Liver (tissue), 9 donors: ENCODE measurements around the gene SLC2A6. TPM values are rescaled to one million over a fixed set of nuclear protein-coding genes. Genes with fewer than 3 reads are reported as not detected.

Source experiments
- DNase-seq: peaks from one replicate; pipeline ENCODE4 v3.0.0-alpha.2; 2017; ENCODE audit warnings: low spot score
- H3K27ac ChIP-seq, 2 donors: one replicate each; pipeline ENCODE4 v1.7.0; 2013; ENCODE audit warnings: inconsistent platforms in 2 of 2, low read length in 2 of 2, control low read depth in 1 of 2, low read depth in 1 of 2, mild to moderate bottlenecking in 1 of 2
- H3K27me3 ChIP-seq, 4 donors: one replicate each; pipeline versions ENCODE4 v1.6.1 to v1.7.0; 2013; ENCODE audit warnings: low read length in 3 of 4, inconsistent platforms in 1 of 4, mild to moderate bottlenecking in 1 of 4, moderate library complexity in 1 of 4; ENCODE audit not compliant: control insufficient read depth in 4 of 4, insufficient read depth in 4 of 4
- H3K36me3 ChIP-seq, 4 donors: one replicate each; pipeline versions ENCODE4 v1.6.1 to v1.7.0; 2013; ENCODE audit warnings: low read length in 3 of 4, mild to moderate bottlenecking in 3 of 4, low read depth in 1 of 4, moderate library complexity in 1 of 4; ENCODE audit not compliant: control insufficient read depth in 4 of 4, insufficient read depth in 3 of 4
- H3K4me1 ChIP-seq, 4 donors: one replicate each; pipeline versions ENCODE4 v1.6.1 to v1.7.0; 2013; ENCODE audit warnings: low read length in 3 of 4, mild to moderate bottlenecking in 3 of 4, moderate library complexity in 1 of 4; ENCODE audit not compliant: control insufficient read depth in 4 of 4, insufficient read depth in 4 of 4
- H3K4me3 ChIP-seq, 3 donors: one replicate each; pipeline versions ENCODE4 v1.6.1 to v1.7.0; 2013; ENCODE audit warnings: low read length in 3 of 3, control low read depth in 1 of 3, low read depth in 1 of 3, mild to moderate bottlenecking in 1 of 3
- H3K9ac ChIP-seq, 2 donors: one replicate each; pipeline ENCODE4 v1.7.0; 2013; ENCODE audit warnings: low read length in 2 of 2, mild to moderate bottlenecking in 2 of 2, moderate library complexity in 2 of 2, control low read depth in 1 of 2, low read depth in 1 of 2
- H3K9me3 ChIP-seq, 4 donors: one replicate each; pipeline versions ENCODE4 v1.6.1 to v1.7.0; 2013; ENCODE audit warnings: low read length in 3 of 4; ENCODE audit not compliant: control insufficient read depth in 4 of 4
- FOXA1 ChIP-seq: IDR thresholded peaks from 2 replicates; pipeline ENCODE4 v1.6.1; 2016; ENCODE audit warnings: antibody characterized with exemption
- FOXA2 ChIP-seq: IDR thresholded peaks from 2 replicates; pipeline ENCODE4 v1.6.1; 2016; ENCODE audit warnings: antibody characterized with exemption
- GABPA ChIP-seq, 2 donors: IDR thresholded peaks in 1 of 2; conservative IDR thresholded peaks in 1 of 2; 2 replicates each; pipeline ENCODE4 v1.6.1; 2016; ENCODE audit warnings: antibody characterized with exemption in 2 of 2, mild to moderate bottlenecking in 1 of 2, moderate library complexity in 1 of 2
- HNF4A ChIP-seq, 2 donors: conservative IDR thresholded peaks; 2 replicates each; pipeline ENCODE4 v1.6.1; 2016; ENCODE audit warnings: antibody characterized with exemption in 2 of 2, mild to moderate bottlenecking in 2 of 2
- HNF4G ChIP-seq: IDR thresholded peaks from 2 replicates; pipeline ENCODE4 v1.6.1; 2016; ENCODE audit warnings: antibody characterized with exemption
- JUND ChIP-seq, 2 donors: IDR thresholded peaks; 2 replicates each; pipeline ENCODE4 v1.6.1; 2016; ENCODE audit warnings: antibody characterized with exemption in 2 of 2
- RAD21 ChIP-seq, 2 donors: IDR thresholded peaks; 2 replicates each; pipeline ENCODE4 v1.6.1; 2016; ENCODE audit warnings: antibody characterized with exemption in 2 of 2, mild to moderate bottlenecking in 2 of 2
- RXRA ChIP-seq, 2 donors: IDR thresholded peaks; 2 replicates each; pipeline ENCODE4 v1.6.1; 2017 to 2018; ENCODE audit warnings: antibody characterized with exemption in 2 of 2, mild to moderate bottlenecking in 1 of 2
- SP1 ChIP-seq: IDR thresholded peaks from 2 replicates; pipeline ENCODE4 v1.6.1; 2018; ENCODE audit warnings: antibody characterized with exemption, mild to moderate bottlenecking
- TAF1 ChIP-seq: conservative IDR thresholded peaks from 2 replicates; pipeline ENCODE4 v1.6.1; 2016; ENCODE audit warnings: antibody characterized with exemption, mild to moderate bottlenecking
- YY1 ChIP-seq: IDR thresholded peaks from 2 replicates; pipeline ENCODE4 v1.6.1; 2016; ENCODE audit warnings: antibody characterized with exemption, mild to moderate bottlenecking
- WGBS: extraction: QIAGEN DNeasy Blood & Tissue Kit; methylation state at CpG from one replicate; pipeline ENCODE4 v1.1.7; 2013; 5-methylcytosine and 5-hydroxymethylcytosine counted together
- polyA plus RNA-seq, 2 donors: library from polyadenylated mRNA; stranded (reverse) in 1 of 2; unstranded in 1 of 2; fragments of 200-250 nt in 1 of 2; fragments of >200 nt in 1 of 2; fragmentation: Nextera tagmentation in 1 of 2; extraction: Ambion mirVana in 1 of 2; gene quantifications; one replicate each; pipeline versions ENCODE4 v1.2.1 to v1.2.3, GENCODE V29; 2013 to 2015
- total RNA-seq, 2 donors: library from RNA; depleted of rRNA; stranded (reverse); fragments of >200 nt; gene quantifications; one replicate each; pipeline ENCODE4 v1.2.3, GENCODE V29; 2014
- TF ChIP-seq, protein P1 (sequence below): IDR thresholded peaks from 2 replicates; pipeline ENCODE4 v1.6.1; 2016; ENCODE audit warnings: antibody characterized with exemption
- TF ChIP-seq, protein P2 (sequence below): fragments of 150-350 bp; IDR thresholded peaks from 2 replicates; pipeline ENCODE4 v1.5.1; 2017; ENCODE audit warnings: improper control_type of control experiment, low read depth, low read length; ENCODE audit not compliant: missing input control
- TF ChIP-seq, protein P3 (sequence below): IDR thresholded peaks from 2 replicates; pipeline ENCODE4 v1.6.1; 2016; ENCODE audit warnings: antibody characterized with exemption
- TF ChIP-seq, protein P4 (sequence below): IDR thresholded peaks from 2 replicates; pipeline ENCODE4 v1.6.1; 2016; ENCODE audit warnings: antibody characterized with exemption, mild to moderate bottlenecking
- TF ChIP-seq, protein P5 (sequence below): IDR thresholded peaks from 2 replicates; pipeline ENCODE4 v1.6.1; 2016; ENCODE audit warnings: antibody characterized with exemption
- donor health status: healthy.
- donor health status: healthy.
- donor health status: healthy.
- donor health status: healthy.
- donor health status: healthy.

Gene SLC2A6
- total and polyA plus RNA-seq, 4 donors, result 1.7 to 3.9 (median 2.3) TPM

DNA sequence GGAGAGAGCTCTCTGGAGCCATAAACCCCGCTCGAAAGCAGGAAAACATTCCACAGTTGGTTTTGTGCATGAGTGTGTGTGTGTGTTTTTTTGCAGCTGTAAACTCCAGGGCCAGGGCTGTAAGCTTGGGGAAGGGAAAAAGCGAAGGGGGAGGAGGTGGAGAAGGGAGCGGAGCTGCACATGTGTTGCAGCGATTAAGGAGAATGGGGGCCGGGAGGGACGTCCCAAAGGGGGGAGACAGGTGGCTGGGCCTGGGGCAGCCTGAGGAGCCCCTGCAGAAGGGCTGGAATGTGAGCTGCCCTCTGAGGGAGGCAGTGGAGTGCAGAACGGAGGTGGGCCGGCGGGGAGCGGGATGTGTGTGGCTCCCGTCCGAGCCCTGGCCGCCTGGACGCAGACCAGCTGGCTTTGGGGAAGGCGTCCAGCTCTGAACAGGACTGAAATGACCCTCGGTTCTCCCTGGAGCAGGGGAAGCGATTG lies 48.6 kb upstream of the SLC2A6 start:
- Histone ChIP-seq H3K27ac (peak overlapping the region in 1 of 2 donors; percentile 69), H3K9ac (no peak overlapping the region), H3K4me3 (no peak overlapping the region), H3K36me3 (no peaks in the 10 kb centered on the region), H3K27me3 (no peaks in the 10 kb centered on the region), H3K9me3 (no peaks in the 10 kb centered on the region), H3K4me1 (peaks cover 0 to 40% (median 19%) of the 10 kb centered on the region in 4 donors)
- peak in 1 of 2 donors; percentile 12 for TF ChIP-seq RXRA (IDR thresholded peaks at IDR 0.05)
- peak in 1 of 2 donors; percentile 18 for TF ChIP-seq RAD21 (IDR thresholded peaks at IDR 0.05)
- TF ChIP-seq SP1, result no peak
- no peak for TF ChIP-seq YY1
- DNase-seq, result no peak
- 61% methylated on average over 18 of the region's 18 CpGs for WGBS

DNA sequence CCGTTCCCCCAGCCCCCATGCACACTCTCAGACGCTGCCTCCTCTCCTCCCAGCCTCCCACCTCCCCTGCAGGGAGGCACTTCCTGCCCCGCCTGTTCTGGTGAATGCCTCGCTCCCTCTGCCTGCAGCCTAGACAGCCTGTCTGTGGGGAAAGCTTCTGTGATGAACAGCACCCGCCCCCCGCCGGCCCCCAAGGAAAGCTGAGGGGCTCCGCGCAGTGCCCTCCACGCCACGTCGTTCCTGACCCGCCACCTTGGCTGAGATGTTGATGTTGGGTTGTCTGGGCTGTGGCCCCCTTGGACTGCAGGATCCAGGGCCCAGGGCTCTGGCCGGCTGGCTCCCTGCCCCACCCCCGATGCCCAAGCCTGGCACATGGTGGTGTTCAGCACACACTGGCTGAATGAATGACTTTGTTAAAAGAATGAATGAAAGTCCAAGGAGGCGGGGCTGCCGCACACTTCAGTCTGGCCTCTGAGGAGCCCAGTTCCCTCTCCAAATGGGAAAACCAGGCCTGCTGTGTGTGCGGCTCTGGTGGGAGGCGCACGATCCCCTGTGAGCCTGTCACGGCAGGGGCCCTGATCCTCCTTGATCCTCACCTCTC lies 47.9 kb upstream of the SLC2A6 start:
- peaks cover 3 to 45% (median 22%) of the 10 kb centered on the region in 4 donors for H3K4me1 ChIP-seq
- peak overlapping the region in 1 of 2 donors; percentile 40 for H3K27ac ChIP-seq
- H3K9ac ChIP-seq, result no peak overlapping the region
- no peaks in the 10 kb centered on the region for H3K27me3 ChIP-seq
- TF ChIP-seq FOXA2 (no peak), SP1 (no peak), JUND (IDR thresholded peaks at IDR 0.05) (no peak), FOXA1 (no peak), GABPA (IDR thresholded peaks at IDR 0.05 in 1 of 2, conservative IDR thresholded peaks at IDR 0.05 in 1 of 2) (no peak), HNF4G (no peak), HNF4A (conservative IDR thresholded peaks at IDR 0.05) (no peak), RAD21 (IDR thresholded peaks at IDR 0.05) (no peak), YY1 (no peak), TAF1 (no peak)
- TF ChIP-seq, protein P1, sequence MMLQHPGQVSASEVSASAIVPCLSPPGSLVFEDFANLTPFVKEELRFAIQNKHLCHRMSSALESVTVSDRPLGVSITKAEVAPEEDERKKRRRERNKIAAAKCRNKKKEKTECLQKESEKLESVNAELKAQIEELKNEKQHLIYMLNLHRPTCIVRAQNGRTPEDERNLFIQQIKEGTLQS, result no peak
- TF ChIP-seq, protein P2, sequence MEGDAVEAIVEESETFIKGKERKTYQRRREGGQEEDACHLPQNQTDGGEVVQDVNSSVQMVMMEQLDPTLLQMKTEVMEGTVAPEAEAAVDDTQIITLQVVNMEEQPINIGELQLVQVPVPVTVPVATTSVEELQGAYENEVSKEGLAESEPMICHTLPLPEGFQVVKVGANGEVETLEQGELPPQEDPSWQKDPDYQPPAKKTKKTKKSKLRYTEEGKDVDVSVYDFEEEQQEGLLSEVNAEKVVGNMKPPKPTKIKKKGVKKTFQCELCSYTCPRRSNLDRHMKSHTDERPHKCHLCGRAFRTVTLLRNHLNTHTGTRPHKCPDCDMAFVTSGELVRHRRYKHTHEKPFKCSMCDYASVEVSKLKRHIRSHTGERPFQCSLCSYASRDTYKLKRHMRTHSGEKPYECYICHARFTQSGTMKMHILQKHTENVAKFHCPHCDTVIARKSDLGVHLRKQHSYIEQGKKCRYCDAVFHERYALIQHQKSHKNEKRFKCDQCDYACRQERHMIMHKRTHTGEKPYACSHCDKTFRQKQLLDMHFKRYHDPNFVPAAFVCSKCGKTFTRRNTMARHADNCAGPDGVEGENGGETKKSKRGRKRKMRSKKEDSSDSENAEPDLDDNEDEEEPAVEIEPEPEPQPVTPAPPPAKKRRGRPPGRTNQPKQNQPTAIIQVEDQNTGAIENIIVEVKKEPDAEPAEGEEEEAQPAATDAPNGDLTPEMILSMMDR, result no peak
- TF ChIP-seq, protein P3, sequence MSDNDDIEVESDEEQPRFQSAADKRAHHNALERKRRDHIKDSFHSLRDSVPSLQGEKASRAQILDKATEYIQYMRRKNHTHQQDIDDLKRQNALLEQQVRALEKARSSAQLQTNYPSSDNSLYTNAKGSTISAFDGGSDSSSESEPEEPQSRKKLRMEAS, result no peak
- TF ChIP-seq, protein P4, sequence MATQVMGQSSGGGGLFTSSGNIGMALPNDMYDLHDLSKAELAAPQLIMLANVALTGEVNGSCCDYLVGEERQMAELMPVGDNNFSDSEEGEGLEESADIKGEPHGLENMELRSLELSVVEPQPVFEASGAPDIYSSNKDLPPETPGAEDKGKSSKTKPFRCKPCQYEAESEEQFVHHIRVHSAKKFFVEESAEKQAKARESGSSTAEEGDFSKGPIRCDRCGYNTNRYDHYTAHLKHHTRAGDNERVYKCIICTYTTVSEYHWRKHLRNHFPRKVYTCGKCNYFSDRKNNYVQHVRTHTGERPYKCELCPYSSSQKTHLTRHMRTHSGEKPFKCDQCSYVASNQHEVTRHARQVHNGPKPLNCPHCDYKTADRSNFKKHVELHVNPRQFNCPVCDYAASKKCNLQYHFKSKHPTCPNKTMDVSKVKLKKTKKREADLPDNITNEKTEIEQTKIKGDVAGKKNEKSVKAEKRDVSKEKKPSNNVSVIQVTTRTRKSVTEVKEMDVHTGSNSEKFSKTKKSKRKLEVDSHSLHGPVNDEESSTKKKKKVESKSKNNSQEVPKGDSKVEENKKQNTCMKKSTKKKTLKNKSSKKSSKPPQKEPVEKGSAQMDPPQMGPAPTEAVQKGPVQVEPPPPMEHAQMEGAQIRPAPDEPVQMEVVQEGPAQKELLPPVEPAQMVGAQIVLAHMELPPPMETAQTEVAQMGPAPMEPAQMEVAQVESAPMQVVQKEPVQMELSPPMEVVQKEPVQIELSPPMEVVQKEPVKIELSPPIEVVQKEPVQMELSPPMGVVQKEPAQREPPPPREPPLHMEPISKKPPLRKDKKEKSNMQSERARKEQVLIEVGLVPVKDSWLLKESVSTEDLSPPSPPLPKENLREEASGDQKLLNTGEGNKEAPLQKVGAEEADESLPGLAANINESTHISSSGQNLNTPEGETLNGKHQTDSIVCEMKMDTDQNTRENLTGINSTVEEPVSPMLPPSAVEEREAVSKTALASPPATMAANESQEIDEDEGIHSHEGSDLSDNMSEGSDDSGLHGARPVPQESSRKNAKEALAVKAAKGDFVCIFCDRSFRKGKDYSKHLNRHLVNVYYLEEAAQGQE, result no peak
- TF ChIP-seq, protein P5, sequence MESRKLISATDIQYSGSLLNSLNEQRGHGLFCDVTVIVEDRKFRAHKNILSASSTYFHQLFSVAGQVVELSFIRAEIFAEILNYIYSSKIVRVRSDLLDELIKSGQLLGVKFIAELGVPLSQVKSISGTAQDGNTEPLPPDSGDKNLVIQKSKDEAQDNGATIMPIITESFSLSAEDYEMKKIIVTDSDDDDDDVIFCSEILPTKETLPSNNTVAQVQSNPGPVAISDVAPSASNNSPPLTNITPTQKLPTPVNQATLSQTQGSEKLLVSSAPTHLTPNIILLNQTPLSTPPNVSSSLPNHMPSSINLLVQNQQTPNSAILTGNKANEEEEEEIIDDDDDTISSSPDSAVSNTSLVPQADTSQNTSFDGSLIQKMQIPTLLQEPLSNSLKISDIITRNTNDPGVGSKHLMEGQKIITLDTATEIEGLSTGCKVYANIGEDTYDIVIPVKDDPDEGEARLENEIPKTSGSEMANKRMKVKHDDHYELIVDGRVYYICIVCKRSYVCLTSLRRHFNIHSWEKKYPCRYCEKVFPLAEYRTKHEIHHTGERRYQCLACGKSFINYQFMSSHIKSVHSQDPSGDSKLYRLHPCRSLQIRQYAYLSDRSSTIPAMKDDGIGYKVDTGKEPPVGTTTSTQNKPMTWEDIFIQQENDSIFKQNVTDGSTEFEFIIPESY, result no peak
- 72% methylated on average over 21 of the region's 21 CpGs for WGBS
- no peaks in the 10 kb centered on the region for H3K36me3 ChIP-seq
- H3K4me3 ChIP-seq, result no peak overlapping the region
- no peaks in the 10 kb centered on the region for H3K9me3 ChIP-seq
- no peak for DNase-seq
